Myocyte (in vitro differentiated cells): Measurements from ENCODE around the gene ZDHHC8. TPM values are rescaled to one million over a fixed set of nuclear protein-coding genes. Genes with fewer than 3 reads are reported as not detected.

Experiments
- DNase-seq: peaks from one replicate; pipeline ENCODE4 v3.0.0-alpha.2; 2012; ENCODE audit warnings: low read depth
- total RNA-seq: library from RNA; depleted of rRNA; stranded (reverse); fragments of >200 nt; gene quantifications from 2 replicates; pipeline ENCODE4 v1.2.3, GENCODE V29; 2014

ZDHHC8 gene
- total RNA-seq, 1 donor from 2014 or later, result 15.6 TPM

GRCh38 chr22:20094197-20094807, 37.3 kb upstream of the ZDHHC8 start:
- no peak for DNase-seq

GRCh38 chr22:20095521-20095920, 36.1 kb upstream of the ZDHHC8 start:
- DNase-seq, result no peak

GRCh38 chr22:20096574-20097420, 34.8 kb upstream of the ZDHHC8 start:
- DNase-seq, result no peak

- peak; percentile 50 for DNase-seq
Observed at GRCh38 chr22:20099099-20099711, 32.4 kb upstream of the ZDHHC8 start.

- no peak for DNase-seq
Observed at GRCh38 chr22:20101638-20102037, 30.0 kb upstream of the ZDHHC8 start.

GRCh38 chr22:20102203-20102780, 29.3 kb upstream of the ZDHHC8 start:
- DNase-seq, result no peak

- DNase-seq, result no peak
Observed at GRCh38 chr22:20105456-20106204, 26.0 kb upstream of the ZDHHC8 start.

- DNase-seq, result peak; percentile 94
Observed at GRCh38 chr22:20106205-20106848, 25.3 kb upstream of the ZDHHC8 start.

- no peak for DNase-seq
Observed at GRCh38 chr22:20106849-20107237, 24.8 kb upstream of the ZDHHC8 start.

- peak; percentile 88 for DNase-seq
Observed at GRCh38 chr22:20107471-20107901, 24.1 kb upstream of the ZDHHC8 start.

GRCh38 chr22:20107951-20108756, 23.4 kb upstream of the ZDHHC8 start:
- DNase-seq, result no peak

- no peak for DNase-seq
Observed at GRCh38 chr22:20108757-20109230, 22.8 kb upstream of the ZDHHC8 start.

GRCh38 chr22:20109411-20110358, 21.9 kb upstream of the ZDHHC8 start:
- DNase-seq, result no peak

- DNase-seq, result peak; percentile 28
Observed at GRCh38 chr22:20110359-20110985, 21.1 kb upstream of the ZDHHC8 start.

GRCh38 chr22:20111045-20111688, 20.4 kb upstream of the ZDHHC8 start:
- DNase-seq, result peak; percentile 88

GRCh38 chr22:20111689-20112622, 19.6 kb upstream of the ZDHHC8 start:
- peak; percentile 67 for DNase-seq
